SK-N-SH treated with all-trans-retinoic acid at 6 μM for 48 hours (cell line): ENCODE results near the gene CTCF.

ENCODE experiments used
- ATAC-seq: fragments of 200-7000 bp; cut with Tn5 transposase; 3 replicates; pipeline ENCODE4 v1.9.1; 2020; ENCODE audit warnings: mild to moderate bottlenecking, moderate library complexity
- BACH2 ChIP-seq: fragments of 250-450 bp; sonication (Bioruptor Pico); IDR thresholded peaks from 2 replicates; pipeline ENCODE4 v1.9.0; 2021; ENCODE audit warnings: mild to moderate bottlenecking, borderline replicate concordance
- CREB5 ChIP-seq: fragments of 250-450 bp; sonication (Bioruptor Pico); IDR thresholded peaks from 2 replicates; pipeline ENCODE4 v1.5.1; 2020; ENCODE audit warnings: low read depth, mild to moderate bottlenecking, moderate library complexity
- CSDC2 ChIP-seq: fragments of 250-450 bp; sonication (Bioruptor Pico); IDR thresholded peaks from 2 replicates; pipeline ENCODE4 v1.5.0; 2020; ENCODE audit warnings: mild to moderate bottlenecking, moderate library complexity
- CSRNP3 ChIP-seq: fragments of 250-450 bp; sonication (Bioruptor Pico); IDR thresholded peaks from 2 replicates; pipeline ENCODE4 v1.5.1; 2021; ENCODE audit warnings: mild to moderate bottlenecking, moderate library complexity
- ESRRG ChIP-seq: fragments of 250-450 bp; sonication (Bioruptor Pico); IDR thresholded peaks from 2 replicates; pipeline ENCODE4 v1.6.1; 2021; ENCODE audit warnings: mild to moderate bottlenecking
- GLIS3 ChIP-seq: fragments of 250-450 bp; sonication (Bioruptor Pico); IDR thresholded peaks from 2 replicates; pipeline ENCODE4 v1.5.0; 2020; ENCODE audit warnings: mild to moderate bottlenecking, moderate library complexity
- ISL1 ChIP-seq: fragments of 250-450 bp; sonication (Bioruptor Pico); IDR thresholded peaks from 2 replicates; pipeline ENCODE4 v2.1.2; 2022; ENCODE audit warnings: mild to moderate bottlenecking, moderate library complexity
- OSR1 ChIP-seq: fragments of 250-450 bp; sonication (Bioruptor Pico); IDR thresholded peaks from 2 replicates; pipeline ENCODE4 v1.8.0; 2022; ENCODE audit warnings: moderate library complexity, mild to moderate bottlenecking, inconsistent platforms
- PATZ1 ChIP-seq: fragments of 250-450 bp; sonication (Bioruptor Pico); IDR thresholded peaks from 2 replicates; pipeline ENCODE4 v1.8.0; 2020; ENCODE audit warnings: mild to moderate bottlenecking, moderate library complexity, borderline replicate concordance
- POU6F1 ChIP-seq: fragments of 250-450 bp; sonication (Bioruptor Pico); IDR thresholded peaks from 2 replicates; pipeline ENCODE4 v1.8.0; 2021; ENCODE audit warnings: low read depth, mild to moderate bottlenecking, moderate library complexity, borderline replicate concordance
- PPARA ChIP-seq: fragments of 250-450 bp; sonication (Bioruptor Pico); IDR thresholded peaks from 2 replicates; pipeline ENCODE4 v1.5.0; 2020; ENCODE audit warnings: mild to moderate bottlenecking, borderline replicate concordance
- RARB ChIP-seq: fragments of 250-450 bp; sonication (Bioruptor Pico); IDR thresholded peaks from 2 replicates; pipeline ENCODE4 v1.8.0; 2021; ENCODE audit warnings: mild to moderate bottlenecking, moderate library complexity
- SNAI2 ChIP-seq: fragments of 250-450 bp; sonication (Bioruptor Pico); IDR thresholded peaks from 2 replicates; pipeline ENCODE4 v1.5.0; 2020; ENCODE audit warnings: mild to moderate bottlenecking, moderate library complexity
- TCF4 ChIP-seq: fragments of 250-450 bp; sonication (Bioruptor Pico); IDR thresholded peaks from 2 replicates; pipeline ENCODE4 v1.8.0; 2021; ENCODE audit warnings: mild to moderate bottlenecking, moderate library complexity, borderline replicate concordance
- TOX ChIP-seq: fragments of 250-450 bp; sonication (Bioruptor Pico); IDR thresholded peaks from 2 replicates; pipeline ENCODE4 v1.8.0; 2021; ENCODE audit warnings: mild to moderate bottlenecking, moderate library complexity, borderline replicate concordance
- TSHZ2 ChIP-seq: fragments of 250-450 bp; sonication (Bioruptor Pico); IDR thresholded peaks from 2 replicates; pipeline ENCODE4 v1.5.0; 2020; ENCODE audit warnings: mild to moderate bottlenecking, moderate library complexity
- ZFP3 ChIP-seq: fragments of 250-450 bp; sonication (Bioruptor Pico); IDR thresholded peaks from 2 replicates; pipeline ENCODE4 v1.5.0; 2020; ENCODE audit warnings: mild to moderate bottlenecking, moderate library complexity
- ZFP30 ChIP-seq: fragments of 450-650 bp; formaldehyde crosslinking; IDR thresholded peaks from 2 replicates; pipeline ENCODE4 v1.5.0; 2022; ENCODE audit warnings: mild to moderate bottlenecking, moderate library complexity
- ZNF565 ChIP-seq: fragments of 450-650 bp; formaldehyde crosslinking; conservative IDR thresholded peaks from 2 replicates; pipeline ENCODE4 v1.5.0; 2020; ENCODE audit warnings: low read depth, mild to moderate bottlenecking, moderate library complexity
- ZNF8 ChIP-seq: fragments of 450-650 bp; formaldehyde crosslinking; IDR thresholded peaks from 2 replicates; pipeline ENCODE4 v1.5.0; 2020; ENCODE audit warnings: mild to moderate bottlenecking, moderate library complexity

CTCF gene

GRCh38 chr16:67539691-67540635 lies 22.4 kb upstream of the CTCF start:
- TF ChIP-seq CREB5 (CRISPR knock-in tag) (no peak), TCF4 (no peak), POU6F1 (CRISPR knock-in tag) (no peak)
- ATAC-seq: no peak

- TF ChIP-seq ZFP3 (CRISPR knock-in tag) (no peak), TSHZ2 (CRISPR knock-in tag) (no peak), SNAI2 (CRISPR knock-in tag) (no peak), BACH2 (CRISPR knock-in tag) (no peak), ISL1 (CRISPR knock-in tag) (no peak), ESRRG (no peak), CSRNP3 (CRISPR knock-in tag) (no peak), PATZ1 (no peak), PPARA (no peak), POU6F1 (CRISPR knock-in tag) (no peak), OSR1 (no peak), TOX (CRISPR knock-in tag) (no peak), ZNF565 (no peak), CSDC2 (CRISPR knock-in tag) (no peak), ZNF8 (CRISPR knock-in tag) (no peak), GLIS3 (CRISPR knock-in tag) (no peak), RARB (CRISPR knock-in tag) (no peak), ZFP30 (CRISPR knock-in tag) (no peak), CREB5 (CRISPR knock-in tag) (no peak)
- TF ChIP-seq, all 23 proteins: peak for 0
- ATAC-seq: no peak
Measured at GRCh38 chr16:67540756-67541155, 21.6 kb upstream of the CTCF start.
